HCT116 (cell line): ENCODE measurements around the gene GRM5. TPM values are rescaled to one million over a fixed set of nuclear protein-coding genes. Genes with fewer than 3 reads are reported as not detected.

Experiments
- ATAC-seq: fragments of 200-7000 bp; cut with Tn5 transposase; 2 replicates; pipeline ENCODE4 v1.9.1; 2020; ENCODE audit warnings: mild to moderate bottlenecking, moderate library complexity
- BruUV-seq: library from RNA; stranded (reverse); fragments of 400-500 nt; replicated peaks from 2 replicates; lab custom pipeline; 2021; lab: Mats Ljungman, UMichigan
- CTCF ChIA-PET: fragments of 300-600 bp; sonication (Branson Sonifier 250); formaldehyde crosslinking; loops from one replicate; lab custom pipeline; 2021; ENCODE audit warnings: antibody characterized with exemption; lab: Charles Lee
- POLR2A ChIA-PET: fragments of 300-600, 350-600 bp; sonication (Branson Sonifier 250); formaldehyde crosslinking; loops from one replicate; lab custom pipeline; 2021; ENCODE audit warnings: antibody characterized with exemption; lab: Charles Lee
- RAD21 ChIA-PET, 2 experiments: fragments of 300-600 bp; sonication (Branson Sonifier 250); formaldehyde crosslinking; loops; one replicate each; lab custom pipeline; 2023; ENCODE audit warnings: low total read pairs in 2 of 2; ENCODE audit not compliant: uncharacterized antibody in 2 of 2, unreplicated experiment in 2 of 2, low non-redundant PET in 1 of 2; lab: Charles Lee
- DNase-seq: peaks from one replicate; pipeline ENCODE4 v3.0.0-alpha.2; 2010; ENCODE audit warnings: low read depth, low spot score
- H2AFZ ChIP-seq: fragments of 200-600 bp; shearing (Covaris generic), sonication (generic); 2 replicates; pipeline ENCODE4 v1.6.1; 2017; ENCODE audit warnings: low read depth, mixed run types, mixed read lengths, antibody characterized with exemption, low read length; ENCODE audit not compliant: poor library complexity, severe bottlenecking
- H3K27ac ChIP-seq: 2 replicates; pipeline ENCODE4 v1.5.1; 2012; ENCODE audit warnings: low read depth, low read length
- H3K27me3 ChIP-seq: fragments of 200-600 bp; sonication (generic); 2 replicates; pipeline ENCODE4 v1.6.1; 2016; ENCODE audit warnings: mixed run types, low read length, mixed read lengths; ENCODE audit not compliant: insufficient read depth
- H3K36me3 ChIP-seq, 2 experiments: fragments of 200-500 bp in 1 of 2; fragments of 200-600 bp in 1 of 2; sonication (Bioruptor generic) in 1 of 2; sonication (generic) in 1 of 2; 2 replicates each; pipeline versions ENCODE4 v1.5.1 to v1.6.1; 2014 to 2016; ENCODE audit warnings: low read length in 2 of 2, inconsistent platforms in 1 of 2, mixed read lengths in 1 of 2, mixed run types in 1 of 2; ENCODE audit not compliant: insufficient read depth in 2 of 2, control insufficient read depth in 1 of 2
- H3K4me1 ChIP-seq, 2 experiments: fragments of 200-600 bp in 1 of 2; sonication (generic) in 1 of 2; 2 replicates each; pipeline versions ENCODE4 v1.5.1 to v1.6.1; 2012 to 2017; ENCODE audit warnings: low read length in 2 of 2, inconsistent platforms in 1 of 2, mild to moderate bottlenecking in 1 of 2, mixed read lengths in 1 of 2, mixed run types in 1 of 2, moderate library complexity in 1 of 2; ENCODE audit not compliant: insufficient read depth in 2 of 2, control insufficient read depth in 1 of 2
- H3K4me2 ChIP-seq: fragments of 200-600 bp; sonication (generic); 2 replicates; pipeline ENCODE4 v1.6.1; 2017; ENCODE audit warnings: mixed run types, low read length, mixed read lengths
- H3K4me3 ChIP-seq, 2 experiments: fragments of 200-600 bp in 1 of 2; sonication (generic) in 1 of 2; replicated peaks in 1 of 2; 2 replicates each; pipeline ENCODE4 v1.5.1; 2011 to 2016; ENCODE audit warnings: low read length in 2 of 2, control low read depth in 1 of 2, low read depth in 1 of 2, mild to moderate bottlenecking in 1 of 2, mixed read lengths in 1 of 2, mixed run types in 1 of 2
- H3K79me2 ChIP-seq: fragments of 200-600 bp; sonication (generic); 2 replicates; pipeline ENCODE4 v1.6.1; 2017; ENCODE audit warnings: mild to moderate bottlenecking, mixed run types, low read length, moderate library complexity, mixed read lengths; ENCODE audit not compliant: insufficient read depth
- H3K9ac ChIP-seq: fragments of 200-600 bp; sonication (generic); 2 replicates; pipeline ENCODE4 v1.6.1; 2016; ENCODE audit warnings: low read length, mixed read lengths
- H3K9me2 ChIP-seq: fragments of 200-600 bp; sonication (generic), shearing (Covaris generic); 2 replicates; pipeline ENCODE4 v1.6.1; 2017; ENCODE audit warnings: mixed run types, mild to moderate bottlenecking, moderate library complexity; ENCODE audit not compliant: insufficient read depth
- H3K9me3 ChIP-seq, 2 experiments: fragments of 200-500 bp in 1 of 2; fragments of 200-600 bp in 1 of 2; sonication (Bioruptor generic) in 1 of 2; sonication (generic) in 1 of 2; 2 replicates each; pipeline ENCODE4 v1.6.1; 2014 to 2017; ENCODE audit warnings: low read length in 2 of 2, mixed read lengths in 2 of 2, inconsistent platforms in 1 of 2, low read depth in 1 of 2, mild to moderate bottlenecking in 1 of 2, mixed run types in 1 of 2, moderate library complexity in 1 of 2; ENCODE audit not compliant: control insufficient read depth in 1 of 2, insufficient read depth in 1 of 2
- H4K20me1 ChIP-seq: fragments of 200-600 bp; sonication (generic), shearing (Covaris generic); 2 replicates; pipeline ENCODE4 v1.6.1; 2017; ENCODE audit warnings: mixed run types, mild to moderate bottlenecking, moderate library complexity; ENCODE audit not compliant: insufficient read depth
- CEBPB ChIP-seq: IDR thresholded peaks from 2 replicates; pipeline ENCODE4 v1.6.1; 2012; ENCODE audit warnings: low read depth
- EGR1 ChIP-seq: IDR thresholded peaks from 2 replicates; pipeline ENCODE4 v1.6.1; 2012; ENCODE audit warnings: low read depth
- EZH2phosphoT487 ChIP-seq: fragments of 200-600 bp; IDR thresholded peaks from 2 replicates; pipeline ENCODE4 v1.6.1; 2018; ENCODE audit warnings: antibody characterized with exemption, borderline replicate concordance
- JUND ChIP-seq: IDR thresholded peaks from 2 replicates; pipeline ENCODE4 v1.6.1; 2012
- POLR2AphosphoS5 ChIP-seq: IDR thresholded peaks from 2 replicates; pipeline ENCODE4 v1.6.1; 2011; ENCODE audit warnings: mild to moderate bottlenecking, low read depth, low read length, moderate library complexity
- RAD21 ChIP-seq: IDR thresholded peaks from 2 replicates; pipeline ENCODE4 v1.6.1; 2012; ENCODE audit warnings: low read depth, mild to moderate bottlenecking
- YY1 ChIP-seq: IDR thresholded peaks from 2 replicates; pipeline ENCODE4 v1.6.1; 2011; ENCODE audit warnings: low read length, low read depth, moderate library complexity, mild to moderate bottlenecking; ENCODE audit not compliant: insufficient replicate concordance; ENCODE audit errors: extremely low read depth
- ZFX ChIP-seq: fragments of 450-650 bp; IDR thresholded peaks from 2 replicates; pipeline ENCODE4 v1.6.1; 2017
- ZNF274 ChIP-seq: fragments of 200-500 bp; sonication (Bioruptor generic); IDR thresholded peaks from 2 replicates; pipeline ENCODE4 v1.6.1; 2014; ENCODE audit warnings: mild to moderate bottlenecking, low read depth, low read length, inconsistent platforms
- intact Hi-C: fragments of 100-400 bp; cut with micrococcal nuclease; formaldehyde crosslinking; loops from 2 replicates; pipeline ENCODE4 v1.10.0; 2022
- total RNA-seq: library from RNA; stranded (reverse); gene quantifications from one replicate; pipeline ENCODE4 v1.2.1, GENCODE V29; 2021; ENCODE audit not compliant: unreplicated experiment
- TF ChIP-seq, protein P1 (sequence below): IDR thresholded peaks from 2 replicates; pipeline ENCODE4 v1.6.1; 2012; ENCODE audit warnings: low read depth
- TF ChIP-seq, protein P2 (sequence below): IDR thresholded peaks from 2 replicates; pipeline ENCODE4 v1.6.1; 2012

The GRM5 gene
- total RNA-seq, 1 experiment from 2014 or later = not detected

GRCh38 chr11:88631497-88631896 lies 434.3 kb downstream of the GRM5 start (continued):
- TF ChIP-seq, protein P1, sequence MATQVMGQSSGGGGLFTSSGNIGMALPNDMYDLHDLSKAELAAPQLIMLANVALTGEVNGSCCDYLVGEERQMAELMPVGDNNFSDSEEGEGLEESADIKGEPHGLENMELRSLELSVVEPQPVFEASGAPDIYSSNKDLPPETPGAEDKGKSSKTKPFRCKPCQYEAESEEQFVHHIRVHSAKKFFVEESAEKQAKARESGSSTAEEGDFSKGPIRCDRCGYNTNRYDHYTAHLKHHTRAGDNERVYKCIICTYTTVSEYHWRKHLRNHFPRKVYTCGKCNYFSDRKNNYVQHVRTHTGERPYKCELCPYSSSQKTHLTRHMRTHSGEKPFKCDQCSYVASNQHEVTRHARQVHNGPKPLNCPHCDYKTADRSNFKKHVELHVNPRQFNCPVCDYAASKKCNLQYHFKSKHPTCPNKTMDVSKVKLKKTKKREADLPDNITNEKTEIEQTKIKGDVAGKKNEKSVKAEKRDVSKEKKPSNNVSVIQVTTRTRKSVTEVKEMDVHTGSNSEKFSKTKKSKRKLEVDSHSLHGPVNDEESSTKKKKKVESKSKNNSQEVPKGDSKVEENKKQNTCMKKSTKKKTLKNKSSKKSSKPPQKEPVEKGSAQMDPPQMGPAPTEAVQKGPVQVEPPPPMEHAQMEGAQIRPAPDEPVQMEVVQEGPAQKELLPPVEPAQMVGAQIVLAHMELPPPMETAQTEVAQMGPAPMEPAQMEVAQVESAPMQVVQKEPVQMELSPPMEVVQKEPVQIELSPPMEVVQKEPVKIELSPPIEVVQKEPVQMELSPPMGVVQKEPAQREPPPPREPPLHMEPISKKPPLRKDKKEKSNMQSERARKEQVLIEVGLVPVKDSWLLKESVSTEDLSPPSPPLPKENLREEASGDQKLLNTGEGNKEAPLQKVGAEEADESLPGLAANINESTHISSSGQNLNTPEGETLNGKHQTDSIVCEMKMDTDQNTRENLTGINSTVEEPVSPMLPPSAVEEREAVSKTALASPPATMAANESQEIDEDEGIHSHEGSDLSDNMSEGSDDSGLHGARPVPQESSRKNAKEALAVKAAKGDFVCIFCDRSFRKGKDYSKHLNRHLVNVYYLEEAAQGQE = no peak
- TF ChIP-seq POLR2AphosphoS5 = no peak
- TF ChIP-seq, protein P2, sequence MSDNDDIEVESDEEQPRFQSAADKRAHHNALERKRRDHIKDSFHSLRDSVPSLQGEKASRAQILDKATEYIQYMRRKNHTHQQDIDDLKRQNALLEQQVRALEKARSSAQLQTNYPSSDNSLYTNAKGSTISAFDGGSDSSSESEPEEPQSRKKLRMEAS = no peak
- TF ChIP-seq, all 23 proteins: peak for 0

- H3K4me1 ChIP-seq = no peaks in the 10 kb centered on the region
- intact Hi-C loops = no loop called here
- no peak overlapping the region for H3K4me2 ChIP-seq
- no peaks in the 10 kb centered on the region for H3K27me3 ChIP-seq
- H3K36me3 ChIP-seq = no peaks in the 10 kb centered on the region
- no peaks in the 10 kb centered on the region for H3K79me2 ChIP-seq
- no peak overlapping the region for H3K9ac ChIP-seq
- DNase-seq (no peak), ATAC-seq (no peak)
- no peak for TF ChIP-seq RAD21
- no peak for TF ChIP-seq POLR2AphosphoS5
- TF ChIP-seq, protein P1 = no peak
- no peak for TF ChIP-seq ZNF274
- no peak for TF ChIP-seq YY1
- no peak for TF ChIP-seq EZH2phosphoT487
- TF ChIP-seq CEBPB = no peak
- no peak for TF ChIP-seq ZFX
- TF ChIP-seq EGR1 = no peak
- no peak for TF ChIP-seq JUND
- H2AFZ ChIP-seq = no peak overlapping the region
- H3K9me3 ChIP-seq = no peaks in the 10 kb centered on the region
- no peak overlapping the region for H3K4me3 ChIP-seq
- POLR2A ChIA-PET = no interaction called here
- H4K20me1 ChIP-seq = no peaks in the 10 kb centered on the region
- RAD21 ChIA-PET = no interaction called here
- H3K27ac ChIP-seq = no peak overlapping the region
- CTCF ChIA-PET = no interaction called here
- BruUV-seq = no TSS peak
- H3K9me2 ChIP-seq = no peaks in the 10 kb centered on the region
Observed at GRCh38 chr11:88629496-88629895, 436.3 kb downstream of the GRM5 start.
